Neuronal stem cell (in vitro differentiated cells): ENCODE data around the gene DNAJC25.

ENCODE experiments used
- DNase-seq: peaks from one replicate; pipeline ENCODE4 v3.0.0-alpha.2; 2013; ENCODE audit warnings: low spot score
- H2AFZ ChIP-seq: one replicate; pipeline ENCODE4 v1.6.1; 2013; ENCODE audit warnings: mild to moderate bottlenecking, low read length, inconsistent platforms
- H2AK5ac ChIP-seq: 2 replicates; pipeline ENCODE4 v1.6.1; 2013; ENCODE audit warnings: low read depth, mild to moderate bottlenecking, inconsistent platforms, low read length, moderate library complexity, mixed read lengths
- H2BK120ac ChIP-seq: 2 replicates; pipeline ENCODE4 v1.6.1; 2013; ENCODE audit warnings: low read depth, mild to moderate bottlenecking, inconsistent platforms, low read length, moderate library complexity, mixed read lengths
- H2BK12ac ChIP-seq: one replicate; pipeline ENCODE4 v1.6.1; 2013; ENCODE audit warnings: low read length, inconsistent platforms
- H2BK15ac ChIP-seq: 2 replicates; pipeline ENCODE4 v1.6.1; 2013; ENCODE audit warnings: mild to moderate bottlenecking, low read length, inconsistent platforms, mixed read lengths
- H2BK5ac ChIP-seq: one replicate; pipeline ENCODE4 v1.6.1; 2013; ENCODE audit warnings: inconsistent platforms, mild to moderate bottlenecking, low read length, moderate library complexity
- H3K14ac ChIP-seq: one replicate; pipeline ENCODE4 v1.6.1; 2013; ENCODE audit warnings: low read length, inconsistent platforms
- H3K18ac ChIP-seq: 2 replicates; pipeline ENCODE4 v1.6.1; 2013; ENCODE audit warnings: low read length, inconsistent platforms
- H3K23ac ChIP-seq: 2 replicates; pipeline ENCODE4 v1.6.1; 2013; ENCODE audit warnings: low read depth, mild to moderate bottlenecking, mixed read lengths, low read length, inconsistent platforms; ENCODE audit not compliant: poor library complexity
- H3K27ac ChIP-seq: replicated peaks from 3 replicates; pipeline ENCODE4 v1.5.1; 2013; ENCODE audit warnings: low read length, inconsistent platforms
- H3K27me3 ChIP-seq, 3 experiments: 2 replicates each; pipeline ENCODE4 v1.6.1; 2013; ENCODE audit warnings: low read length in 3 of 3, mild to moderate bottlenecking in 2 of 3, inconsistent platforms in 1 of 3, low read depth in 1 of 3, mixed read lengths in 1 of 3, moderate library complexity in 1 of 3; ENCODE audit not compliant: control insufficient read depth in 3 of 3, insufficient read depth in 3 of 3
- H3K36me3 ChIP-seq, 2 donors: replicated peaks in 1 of 2; 2 replicates each; pipeline ENCODE4 v1.6.1; 2013; ENCODE audit warnings: low read length in 2 of 2; ENCODE audit not compliant: control insufficient read depth in 2 of 2, insufficient read depth in 2 of 2
- H3K4ac ChIP-seq: 2 replicates; pipeline ENCODE4 v1.6.1; 2013; ENCODE audit warnings: inconsistent platforms, mild to moderate bottlenecking, low read length, moderate library complexity
- H3K4me1 ChIP-seq, 2 donors: 1 replicate in 1 of 2; 2 replicates in 1 of 2; pipeline ENCODE4 v1.6.1; 2013; ENCODE audit warnings: low read length in 2 of 2, low read depth in 1 of 2; ENCODE audit not compliant: control insufficient read depth in 2 of 2, insufficient read depth in 1 of 2
- H3K4me2 ChIP-seq: one replicate; pipeline ENCODE4 v1.6.1; 2013; ENCODE audit warnings: mild to moderate bottlenecking, low read length, inconsistent platforms; ENCODE audit not compliant: insufficient read depth, poor library complexity, severe bottlenecking
- H3K4me3 ChIP-seq, 2 donors: 2 replicates each; pipeline ENCODE4 v1.5.1; 2013; ENCODE audit warnings: low read length in 2 of 2, mild to moderate bottlenecking in 2 of 2, inconsistent platforms in 1 of 2, moderate library complexity in 1 of 2
- H3K79me1 ChIP-seq: one replicate; pipeline ENCODE4 v1.6.1; 2013; ENCODE audit warnings: low read depth, mild to moderate bottlenecking, inconsistent platforms, low read length, moderate library complexity
- H3K9ac ChIP-seq: one replicate; pipeline ENCODE4 v1.6.1; 2013; ENCODE audit warnings: mild to moderate bottlenecking, low read depth, low read length, inconsistent platforms; ENCODE audit not compliant: poor library complexity
- H3K9me3 ChIP-seq, 2 donors: replicated peaks in 1 of 2; 2 replicates each; pipeline versions ENCODE3 to v1.6.1; 2013; ENCODE audit warnings: low read length in 2 of 2, mild to moderate bottlenecking in 2 of 2, inconsistent platforms in 1 of 2, low read depth in 1 of 2, mixed read lengths in 1 of 2, moderate library complexity in 1 of 2; ENCODE audit not compliant: control insufficient read depth in 2 of 2, insufficient read depth in 1 of 2
- H4K8ac ChIP-seq: one replicate; pipeline ENCODE4 v1.6.1; 2013; ENCODE audit warnings: low read depth, mild to moderate bottlenecking, inconsistent platforms, low read length, moderate library complexity
- H4K91ac ChIP-seq: one replicate; pipeline ENCODE4 v1.6.1; 2013; ENCODE audit warnings: low read length, low read depth, mild to moderate bottlenecking, inconsistent platforms; ENCODE audit not compliant: poor library complexity
- WGBS, 2 donors: extraction: QIAGEN DNeasy Blood & Tissue Kit; methylation state at CpG; one replicate each; pipeline ENCODE4 v1.1.7; 2013; ENCODE audit warnings: missing lambda C conversion rate in 2 of 2, mixed read lengths in 1 of 2; ENCODE audit not compliant: insufficient read length in 2 of 2, insufficient replicate concordance in 1 of 2; ENCODE audit errors: extremely low coverage in 2 of 2; 5-methylcytosine and 5-hydroxymethylcytosine counted together

DNAJC25 gene

GRCh38 chr9:111627260-111627963 is 3.7 kb upstream of the DNAJC25 start:
- no CpG with 5 or more reads among the region's 7 CpGs for WGBS, 2 donors
- Histone ChIP-seq H2BK5ac (no peak overlapping the region), H3K4me2 (no peak overlapping the region), H3K27me3 (no peaks in the 10 kb centered on the region), H2BK120ac (no peak overlapping the region), H3K9me3 (no peaks in the 10 kb centered on the region), H2AFZ (no peak overlapping the region), H3K14ac (no peak overlapping the region), H3K27ac (no peak overlapping the region), H3K36me3 (no peaks in the 10 kb centered on the region), H3K18ac (no peak overlapping the region), H2BK12ac (no peak overlapping the region), H3K4me3 (no peak overlapping the region), H3K4me1 (peaks cover 0 to 2% of the 10 kb centered on the region in 2 donors), H4K8ac (no peak overlapping the region), H3K79me1 (peaks cover 2% of the 10 kb centered on the region), H4K91ac (no peak overlapping the region), H3K23ac (no peak overlapping the region), H3K4ac (no peak overlapping the region), H2BK15ac (no peak overlapping the region), H2AK5ac (no peak overlapping the region), H3K9ac (no peak overlapping the region)
- no peak for DNase-seq

DNA sequence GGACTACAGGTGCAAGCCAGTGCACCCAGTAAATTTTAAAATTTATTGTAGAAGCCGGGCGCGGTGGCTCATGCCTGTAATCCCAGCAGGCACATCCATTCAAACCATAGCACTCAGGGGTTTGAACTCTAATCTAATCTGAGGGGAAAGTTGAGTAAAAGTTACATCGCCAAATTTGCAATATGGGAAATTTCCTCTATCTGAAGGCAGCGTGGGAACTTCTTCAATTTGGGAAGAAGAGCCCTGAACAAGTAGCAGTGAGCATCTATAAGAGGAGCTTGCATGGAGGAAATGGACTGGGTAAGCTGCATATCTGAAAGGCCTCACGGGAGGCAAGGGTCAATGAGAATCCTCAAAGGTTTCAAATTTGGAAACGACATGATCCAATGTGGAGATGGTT is 2.7 kb upstream of the DNAJC25 start:
- Histone ChIP-seq H2AK5ac (no peak overlapping the region), H3K4me2 (no peak overlapping the region), H4K8ac (no peak overlapping the region), H3K9me3 (no peaks in the 10 kb centered on the region), H2BK12ac (no peak overlapping the region), H3K23ac (no peak overlapping the region), H3K27ac (no peak overlapping the region), H3K14ac (no peak overlapping the region), H2BK5ac (no peak overlapping the region), H2BK120ac (no peak overlapping the region), H2BK15ac (no peak overlapping the region), H3K4ac (no peak overlapping the region), H3K79me1 (peaks cover 2% of the 10 kb centered on the region), H2AFZ (no peak overlapping the region), H3K4me1 (peaks cover 0 to 5% of the 10 kb centered on the region in 2 donors), H3K36me3 (peaks cover 0 to 6% of the 10 kb centered on the region in 2 donors), H4K91ac (no peak overlapping the region), H3K18ac (no peak overlapping the region), H3K27me3 (no peaks in the 10 kb centered on the region), H3K9ac (no peak overlapping the region), H3K4me3 (no peak overlapping the region)
- WGBS, 2 donors: no CpG with 5 or more reads among the region's 7 CpGs
- no peak for DNase-seq

GRCh38 chr9:111630182-111630963 is 761 bp upstream of the DNAJC25 start:
- H3K4me2 ChIP-seq: peak overlapping the region; percentile 83
- no peak overlapping the region for H2BK120ac ChIP-seq
- no peaks in the 10 kb centered on the region for H3K9me3 ChIP-seq
- peak overlapping the region; percentile 74 to 87 for H3K4me3 ChIP-seq
- no peak overlapping the region for H2BK5ac ChIP-seq
- H3K36me3 ChIP-seq: peaks cover 0 to 14% of the 10 kb centered on the region in 2 donors
- peak overlapping the region; percentile 67 for H4K8ac ChIP-seq
- no peak overlapping the region for H3K14ac ChIP-seq
- no peak overlapping the region for H2AK5ac ChIP-seq
- H3K4ac ChIP-seq: no peak overlapping the region
- H4K91ac ChIP-seq: no peak overlapping the region
- H3K18ac ChIP-seq: peak overlapping the region; percentile 44
- no peak for DNase-seq
- H3K4me1 ChIP-seq: peaks cover 0 to 5% of the 10 kb centered on the region in 2 donors
- H2BK15ac ChIP-seq: no peak overlapping the region
- no peak overlapping the region for H2BK12ac ChIP-seq
- peak overlapping the region; percentile 71 for H3K9ac ChIP-seq
- peaks cover 2% of the 10 kb centered on the region for H3K79me1 ChIP-seq
- peak overlapping the region; percentile 95 for H2AFZ ChIP-seq
- no peak overlapping the region for H3K27ac ChIP-seq
- H3K27me3 ChIP-seq: no peaks in the 10 kb centered on the region
- H3K23ac ChIP-seq: no peak overlapping the region
- WGBS, 2 donors: no CpG with 5 or more reads among the region's 17 CpGs

- Histone ChIP-seq H4K8ac (peak overlapping the region; percentile 67), H3K4me1 (peaks cover 0 to 5% of the 10 kb centered on the region in 2 donors), H3K14ac (no peak overlapping the region), H3K23ac (peak overlapping the region; percentile 98), H2BK15ac (no peak overlapping the region), H3K9me3 (no peaks in the 10 kb centered on the region), H3K9ac (peak overlapping the region; percentile 71), H2AK5ac (no peak overlapping the region), H3K36me3 (peaks cover 0 to 14% of the 10 kb centered on the region in 2 donors), H2BK12ac (no peak overlapping the region), H3K27me3 (no peaks in the 10 kb centered on the region), H3K18ac (peak overlapping the region; percentile 44), H3K4me2 (peak overlapping the region; percentile 83), H2AFZ (peak overlapping the region; percentile 95), H2BK120ac (no peak overlapping the region), H4K91ac (no peak overlapping the region), H2BK5ac (no peak overlapping the region), H3K4ac (no peak overlapping the region), H3K79me1 (peaks cover 2% of the 10 kb centered on the region), H3K27ac (no peak overlapping the region), H3K4me3 (peak overlapping the region; percentile 74 to 87)
- no peak for DNase-seq
- WGBS, 2 donors: no CpG with 5 or more reads among the region's 14 CpGs
These were observed 245 bp upstream of the DNAJC25 start for GRCh38 chr9:111630964-111631213.
